H1 (cell line): ENCODE measurements around the gene NRP2. TPM values are rescaled to one million over a fixed set of nuclear protein-coding genes. Genes with fewer than 3 reads are reported as not detected.

Source experiments
- HDAC2 ChIP-seq, 2 experiments: fragments of 300-600 bp in 1 of 2; sonication (generic) in 1 of 2; IDR thresholded peaks; 2 replicates each; pipeline ENCODE4 v1.6.1; 2011 to 2012; ENCODE audit warnings: low read depth in 2 of 2, low read length in 2 of 2, mild to moderate bottlenecking in 2 of 2, moderate library complexity in 2 of 2, borderline replicate concordance in 1 of 2, inconsistent platforms in 1 of 2
- KDM4A ChIP-seq: IDR thresholded peaks from one replicate; pipeline ENCODE4 v1.7.1; 2012; ENCODE audit warnings: low read depth, mild to moderate bottlenecking, moderate library complexity, low read length, inconsistent platforms; ENCODE audit not compliant: severe bottlenecking
- SUZ12 ChIP-seq: fragments of 200-600 bp; sonication (generic); IDR thresholded peaks from 2 replicates; pipeline ENCODE4 v1.6.1; 2012; ENCODE audit warnings: mild to moderate bottlenecking, inconsistent platforms, low read length, moderate library complexity, mixed read lengths
- TAF1 ChIP-seq: IDR thresholded peaks from 2 replicates; pipeline ENCODE4 v1.6.1; 2011; ENCODE audit warnings: mild to moderate bottlenecking, low read depth, low read length
- polyA plus RNA-seq, 7 experiments: library from polyadenylated mRNA; depleted of rRNA in 3 of 7; stranded (reverse) in 5 of 7; unstranded in 2 of 7; fragments of >200 nt in 5 of 7; fragments of 200-250 nt in 2 of 7; gene quantifications; 1 replicate in 5 of 7; 2 replicates in 1 of 7; 4 replicates in 1 of 7; pipeline versions ENCODE4 v1.2.1 to v1.2.3, GENCODE V29; 2011 to 2013; ENCODE audit warnings: missing spikeins in 2 of 7, mixed read lengths in 2 of 7
- total RNA-seq: library from RNA; stranded (reverse); fragmentation: NEBNext Ultra II Directional; extraction: Animal tissue kit (Norgen Biotek cat#: 25700); gene quantifications from 2 replicates; pipeline ENCODE4 v1.2.1, GENCODE V29; 2021

NRP2 gene
- total and polyA plus RNA-seq, 2 of the 8 experiments (the other 6 are each of a cell fraction or from before 2014, with no cell fraction given): 32.0 to 37.8 TPM

- no peak for TF ChIP-seq KDM4A
- no peak for TF ChIP-seq SUZ12
- TF ChIP-seq TAF1: no peak
- no peak for TF ChIP-seq HDAC2 (IDR thresholded peaks at IDR 0.05; ENCODE audit: borderline replicate concordance in 1 of 2, low read depth in 2 of 2, low read length in 2 of 2)
Measured at GRCh38 chr2:205694256-205694655, 12.0 kb downstream of the NRP2 start (continued).
